DMS 273 treated with DMSO at 0.1 percent for 48 hours (cell line): ENCODE data around the gene TCAP.
A peak's percentile ranks its signal among the peaks of the same experiment; 100 is the strongest.

ENCODE experiments used
- DNase-seq: peaks from one replicate; lab custom pipeline; 2025; lab: John Stamatoyannopoulos, UW

Gene TCAP

GRCh38 chr17:39664581-39665561, at the start of gene TCAP:
TCAP (plus strand) TSS chr17:39665349; CDS start chr17:39665360, 11 bp downstream.
- no peak for DNase-seq

GRCh38 chr17:39615434-39615833, 49.7 kb upstream of the TCAP start:
- DNase-seq: no peak

- DNase-seq: no peak
Observed at GRCh38 chr17:39617100-39617445, 48.1 kb upstream of the TCAP start.

- DNase-seq: peak; percentile 40
Observed at GRCh38 chr17:39617446-39618245, 47.5 kb upstream of the TCAP start.

- no peak for DNase-seq
Observed at GRCh38 chr17:39618246-39618913, 46.8 kb upstream of the TCAP start.

GRCh38 chr17:39618956-39619785, 46.0 kb upstream of the TCAP start:
- no peak for DNase-seq

- no peak for DNase-seq
Observed at GRCh38 chr17:39619786-39620101, 45.4 kb upstream of the TCAP start.

GRCh38 chr17:39621523-39622379, 43.4 kb upstream of the TCAP start:
- peak; percentile 18 for DNase-seq

- DNase-seq: no peak
Observed at GRCh38 chr17:39622380-39623006, 42.7 kb upstream of the TCAP start.

- peak; percentile 51 for DNase-seq
Observed at GRCh38 chr17:39623356-39623950, 41.7 kb upstream of the TCAP start.

- no peak for DNase-seq
Observed at GRCh38 chr17:39624313-39624712, 40.8 kb upstream of the TCAP start.

GRCh38 chr17:39625198-39625785, 39.9 kb upstream of the TCAP start:
- DNase-seq: no peak

GRCh38 chr17:39626171-39627046, 38.7 kb upstream of the TCAP start, which contains the start of gene PPP1R1B:
PPP1R1B (plus strand) TSS chr17:39626952; CDS start chr17:39627393, 441 bp downstream.
- DNase-seq: no peak

- DNase-seq: no peak
Observed at GRCh38 chr17:39627047-39627711, 38.0 kb upstream of the TCAP start.

- no peak for DNase-seq
Observed at GRCh38 chr17:39627712-39628516, 37.2 kb upstream of the TCAP start.

GRCh38 chr17:39628655-39629493, 36.3 kb upstream of the TCAP start:
- DNase-seq: no peak
